ENCODE data around the gene TNIP3. TPM values are rescaled to one million over a fixed set of nuclear protein-coding genes. Genes with fewer than 3 reads are reported as not detected.

Gene TNIP3
- total RNA-seq, 1 donor, result 0.72 TPM

GRCh38 chr4:121129606-121130325 lies 34.4 kb downstream of the TNIP3 start:
- H3K4me3 ChIP-seq (ENCODE audit: low read depth, low read length), result no peak overlapping the region
- no peak for DNase-seq (ENCODE audit: low read depth)
- no peak for TF ChIP-seq CTCF (IDR thresholded peaks at IDR 0.05; ENCODE audit: insufficient read depth, low read length)

GRCh38 chr4:121127100-121127499 lies 37.0 kb downstream of the TNIP3 start:
- no peak overlapping the region for H3K4me3 ChIP-seq (ENCODE audit: low read depth, low read length)

GRCh38 chr4:121126449-121127006 lies 37.6 kb downstream of the TNIP3 start:
- TF ChIP-seq CTCF (IDR thresholded peaks at IDR 0.05; ENCODE audit: insufficient read depth, low read length), result no peak
- no peak for DNase-seq (ENCODE audit: low read depth)
- H3K4me3 ChIP-seq (ENCODE audit: low read depth, low read length), result no peak overlapping the region

More at GRCh38 chr4:121127100-121127499, 37.0 kb downstream of the TNIP3 start:
- no peak for TF ChIP-seq CTCF (IDR thresholded peaks at IDR 0.05; ENCODE audit: insufficient read depth, low read length)
- DNase-seq (ENCODE audit: low read depth), result no peak

GRCh38 chr4:121125498-121125885 lies 38.6 kb downstream of the TNIP3 start:
- DNase-seq (ENCODE audit: low read depth), result no peak
- TF ChIP-seq CTCF (IDR thresholded peaks at IDR 0.05; ENCODE audit: insufficient read depth, low read length), result no peak
- H3K4me3 ChIP-seq (ENCODE audit: low read depth, low read length), result no peak overlapping the region

- no peak for DNase-seq (ENCODE audit: low read depth)
- H3K4me3 ChIP-seq (ENCODE audit: low read depth, low read length), result no peak overlapping the region
- no peak for TF ChIP-seq CTCF (IDR thresholded peaks at IDR 0.05; ENCODE audit: insufficient read depth, low read length)
These were observed 41.5 kb downstream of the TNIP3 start for GRCh38 chr4:121122661-121123060.

- no peak for TF ChIP-seq CTCF (IDR thresholded peaks at IDR 0.05; ENCODE audit: insufficient read depth, low read length)
- no peak overlapping the region for H3K4me3 ChIP-seq (ENCODE audit: low read depth, low read length)
- DNase-seq (ENCODE audit: low read depth), result no peak
These were observed 44.4 kb downstream of the TNIP3 start for GRCh38 chr4:121119715-121120114.
